22Rv1 (cell line): ENCODE results near the gene PTGES3.

ENCODE experiments used
- CTCF ChIP-seq: fragments of 450-650 bp; IDR thresholded peaks from 2 replicates; pipeline ENCODE4 v1.5.1; 2017; ENCODE audit warnings: mild to moderate bottlenecking
- ZFX ChIP-seq: fragments of 450-650 bp; IDR thresholded peaks from 2 replicates; pipeline ENCODE4 v1.6.1; 2017; ENCODE audit warnings: antibody characterized with exemption, borderline replicate concordance

- TF ChIP-seq CTCF (no peak), ZFX (no peak)
These were observed 28.4 kb upstream of the PTGES3 start for GRCh38 chr12:56716458-56716857.
